DMS79 treated with DMSO at 0.1 percent for 48 hours (cell line): ENCODE measurements around the gene IFRD1.

Experiments
- DNase-seq: peaks from one replicate; lab custom pipeline; 2025; lab: John Stamatoyannopoulos, UW

Gene IFRD1

GRCh38 chr7:112449902-112450806 lies at the start of gene IFRD1:
TSS of gene IFRD1 (plus strand) at chr7:112450460. CDS start at chr7:112450689, 229 bp downstream.
- DNase-seq = peak; percentile 98

- no peak for DNase-seq
Measured at GRCh38 chr7:112404321-112404720, 45.9 kb upstream of the IFRD1 start.

- no peak for DNase-seq
Measured at GRCh38 chr7:112405286-112405685, 45.0 kb upstream of the IFRD1 start.

GRCh38 chr7:112407261-112407660 lies 43.0 kb upstream of the IFRD1 start:
- no peak for DNase-seq

- DNase-seq = no peak
Measured at GRCh38 chr7:112410092-112410491, 40.2 kb upstream of the IFRD1 start.

- DNase-seq = peak; percentile 7
Measured at GRCh38 chr7:112411186-112411795, 39.0 kb upstream of the IFRD1 start.

- peak; percentile 48 for DNase-seq
Measured at GRCh38 chr7:112414855-112415490, 35.3 kb upstream of the IFRD1 start.

GRCh38 chr7:112416127-112416526 lies 34.1 kb upstream of the IFRD1 start:
- DNase-seq = no peak

GRCh38 chr7:112419543-112420130 lies 30.6 kb upstream of the IFRD1 start:
- no peak for DNase-seq

- DNase-seq = no peak
Measured at GRCh38 chr7:112420236-112420861, 29.9 kb upstream of the IFRD1 start.

- DNase-seq = peak; percentile 62
Measured at GRCh38 chr7:112421666-112422486, 28.4 kb upstream of the IFRD1 start.

GRCh38 chr7:112422842-112423496 lies 27.3 kb upstream of the IFRD1 start:
- DNase-seq = peak; percentile 13

- no peak for DNase-seq
Measured at GRCh38 chr7:112423987-112424386, 26.3 kb upstream of the IFRD1 start.

GRCh38 chr7:112427984-112428383 lies 22.3 kb upstream of the IFRD1 start:
- DNase-seq = no peak

- no peak for DNase-seq
Measured at GRCh38 chr7:112428715-112429114, 21.5 kb upstream of the IFRD1 start.

GRCh38 chr7:112430649-112431048 lies 19.6 kb upstream of the IFRD1 start:
- no peak for DNase-seq

GRCh38 chr7:112431803-112432202 lies 18.5 kb upstream of the IFRD1 start:
- DNase-seq = no peak

GRCh38 chr7:112433289-112433688 lies 17.0 kb upstream of the IFRD1 start:
- no peak for DNase-seq

- no peak for DNase-seq
Measured at GRCh38 chr7:112437072-112437471, 13.2 kb upstream of the IFRD1 start.

- no peak for DNase-seq
Measured at GRCh38 chr7:112439476-112439875, 10.8 kb upstream of the IFRD1 start.

- DNase-seq = no peak
Measured at GRCh38 chr7:112442210-112442609, 8.1 kb upstream of the IFRD1 start.
